ENCODE data around the gene CD300A. TPM values are rescaled to one million over a fixed set of nuclear protein-coding genes. Genes with fewer than 3 reads are reported as not detected.

Gene CD300A
- total RNA-seq, 1 experiment from 2014 or later: 0.71 TPM

GRCh38 chr17:74441537-74441936 is 24.9 kb upstream of the CD300A start:
- ChIA-PET POLR2A (no interaction called here), RAD21 (ENCODE audit: low non-redundant PET in 1 of 2, low total read pairs in 2 of 2, uncharacterized antibody in 2 of 2, unreplicated experiment in 2 of 2) (no interaction called here), CTCF (interaction anchor here (0.9 to 1.7 kb wide), 2 partner anchors 24 to 62 kb away, joined by 3 to 4 read pairs; no protein-coding TSS in a partner anchor)
- no peak for ATAC-seq
- Histone ChIP-seq H3K36me3 (ENCODE audit: control insufficient read depth in 1 of 2, insufficient read depth in 2 of 2, low read length in 2 of 2) (peaks cover 5 to 17% of the 10 kb centered on the region in 2 experiments; a peak in 3 of 4 replicates), H2AFZ (ENCODE audit: low read depth, low read length, poor library complexity, severe bottlenecking) (no peak overlapping the region), H3K4me3 (replicated peaks in 1 of 2; ENCODE audit: low read depth in 1 of 2, low read length in 2 of 2) (no peak overlapping the region), H3K4me1 (ENCODE audit: control insufficient read depth in 1 of 2, insufficient read depth in 2 of 2, low read length in 2 of 2) (peaks cover 24 to 26% of the 10 kb centered on the region in 2 experiments), H3K27ac (ENCODE audit: low read depth, low read length) (no peak overlapping the region), H3K79me2 (ENCODE audit: insufficient read depth, low read length) (no peaks in the 10 kb centered on the region), H3K9me3 (ENCODE audit: control insufficient read depth in 1 of 2, insufficient read depth in 1 of 2, low read depth in 1 of 2, low read length in 2 of 2) (peaks cover 7 to 10% of the 10 kb centered on the region in 2 experiments; a peak in 3 of 4 replicates), H3K9ac (ENCODE audit: low read length) (no peak overlapping the region), H4K20me1 (ENCODE audit: insufficient read depth) (no peaks in the 10 kb centered on the region), H3K4me2 (ENCODE audit: low read length) (no peak overlapping the region), H3K27me3 (ENCODE audit: insufficient read depth, low read length) (no peaks in the 10 kb centered on the region), H3K9me2 (ENCODE audit: insufficient read depth) (no peaks in the 10 kb centered on the region)
- DNase-seq (ENCODE audit: low read depth, low spot score): no peak
- BruUV-seq (replicated peaks): no TSS peak
- TF ChIP-seq ATF3 (IDR thresholded peaks at IDR 0.05): no peak
- no peak for TF ChIP-seq FOSL1 (IDR thresholded peaks at IDR 0.05; ENCODE audit: low read depth)
- TF ChIP-seq JUND (IDR thresholded peaks at IDR 0.05): no peak
- TF ChIP-seq EZH2 (IDR thresholded peaks at IDR 0.05): no peak
- no peak for TF ChIP-seq RAD21 (IDR thresholded peaks at IDR 0.05; ENCODE audit: low read depth)
- TF ChIP-seq ZFX (IDR thresholded peaks at IDR 0.05): no peak
- no peak for TF ChIP-seq CBX3 (IDR thresholded peaks at IDR 0.05; ENCODE audit: low read depth)
- TF ChIP-seq TCF7L2 (IDR thresholded peaks at IDR 0.05; ENCODE audit: borderline replicate concordance, extremely low read depth, insufficient read depth, insufficient read length): no peak
- TF ChIP-seq SP1 (IDR thresholded peaks at IDR 0.05; ENCODE audit: low read depth): no peak
- TF ChIP-seq ZBTB33 (IDR thresholded peaks at IDR 0.05; ENCODE audit: extremely low read depth, insufficient replicate concordance, low read length): no peak
- TF ChIP-seq YY1 (IDR thresholded peaks at IDR 0.05; ENCODE audit: extremely low read depth, insufficient replicate concordance, low read depth, low read length): no peak
- no peak for TF ChIP-seq REST (IDR thresholded peaks at IDR 0.05; ENCODE audit: low read depth)
- TF ChIP-seq EZH2phosphoT487 (IDR thresholded peaks at IDR 0.05; ENCODE audit: borderline replicate concordance): no peak
- no peak for TF ChIP-seq POLR2AphosphoS5 (IDR thresholded peaks at IDR 0.05; ENCODE audit: low read depth, low read length)
- TF ChIP-seq POLR2A (IDR thresholded peaks at IDR 0.05; ENCODE audit: borderline replicate concordance, extremely low read depth, insufficient read depth, insufficient read length): no peak
- no peak for TF ChIP-seq EGR1 (IDR thresholded peaks at IDR 0.05; ENCODE audit: low read depth)
- no peak for TF ChIP-seq ZNF274 (IDR thresholded peaks at IDR 0.05; ENCODE audit: low read depth, low read length)
- intact Hi-C loops (cut with micrococcal nuclease): loop anchor here (5.0 kb wide), 1 partner anchor 229 kb away; the partner anchor contains the start of gene TTYH2
